DOHH2 (cell line): Measurements from ENCODE around the gene DHRS3.

Experiments
- CTCF ChIP-seq: fragments of 200-600 bp; sonication (generic); IDR thresholded peaks from one replicate; pipeline ENCODE4 v1.5.1; 2014; ENCODE audit warnings: antibody characterized with exemption, mild to moderate bottlenecking, low read depth, low read length; ENCODE audit not compliant: poor library complexity, severe bottlenecking
- EZH2phosphoT487 ChIP-seq: fragments of 200-600 bp; sonication (generic); IDR thresholded peaks from 2 replicates; pipeline ENCODE4 v1.6.1; 2017; ENCODE audit warnings: borderline replicate concordance, mild to moderate bottlenecking, antibody characterized with exemption, low read length, moderate library complexity, mixed read lengths

GRCh38 chr1:12662556-12662955 is 44.5 kb upstream of the DHRS3 start:
- TF ChIP-seq CTCF (no peak), EZH2phosphoT487 (no peak)
